Kidney capillary endothelial cell (primary cell): ENCODE measurements around the gene CPM.
"Not testable (repeated sequence)": the region's sequence is repeated elsewhere in the genome, so short reads cannot be mapped to it uniquely, and the experiment has no call there.

ENCODE experiments used
- DNase-seq: peaks from one replicate; pipeline ENCODE4 v3.0.0-alpha.2; 2018; ENCODE audit warnings: low spot score

Gene CPM

DNA sequence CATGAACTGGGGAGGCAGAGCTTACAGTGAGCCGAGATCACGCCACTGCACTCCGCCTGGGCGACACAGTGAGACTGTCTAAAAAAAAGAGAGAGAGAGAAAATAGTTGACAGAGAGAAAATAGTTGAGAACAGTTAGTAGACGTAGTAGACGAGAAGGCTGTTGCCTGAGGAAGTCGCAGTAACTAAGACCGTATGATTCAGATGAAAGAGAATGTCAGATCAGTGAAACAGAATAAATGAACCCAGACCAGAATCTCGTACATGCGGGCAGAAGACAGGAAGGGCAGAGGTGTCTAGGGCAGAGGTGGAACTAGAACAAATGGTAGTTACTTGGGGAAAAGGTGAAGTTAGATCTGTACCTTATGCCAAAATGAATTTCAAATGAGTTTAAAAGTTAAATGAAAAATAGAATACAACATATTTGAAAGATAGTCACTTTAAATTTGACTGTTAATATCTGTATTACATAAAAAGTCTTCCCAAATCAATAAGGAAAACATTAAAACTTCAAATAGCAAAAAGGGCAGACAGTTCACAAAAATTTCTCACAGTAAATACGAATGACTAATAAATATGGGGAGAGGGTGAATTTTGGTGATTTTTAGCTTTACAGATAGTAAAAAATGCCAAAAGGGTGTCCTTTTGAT, 107.3 kb downstream of the CPM start:
- no peak for DNase-seq

- no peak for DNase-seq
These were observed 108.2 kb downstream of the CPM start for GRCh38 chr12:68824597-68825250.

GRCh38 chr12:68824131-68824530, 108.8 kb downstream of the CPM start:
- DNase-seq: no peak

DNA sequence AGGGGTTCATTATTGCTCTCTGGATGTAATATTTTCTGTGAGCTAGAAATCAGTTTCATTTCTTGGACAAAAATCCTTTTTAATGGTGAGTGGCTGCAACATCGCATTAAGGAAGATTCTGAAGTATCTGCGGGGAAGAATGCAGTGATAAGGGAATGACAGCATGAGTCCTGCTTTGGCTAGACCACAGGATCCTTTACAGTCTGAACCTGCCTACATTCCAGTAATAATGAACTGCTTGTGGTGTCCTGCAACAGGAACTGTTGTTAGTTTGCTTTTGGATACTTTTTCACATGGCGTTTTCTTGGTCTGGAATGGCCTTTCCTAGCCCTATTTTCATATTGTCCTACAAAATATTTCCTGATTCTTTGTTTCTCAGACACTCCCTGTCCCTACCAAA, 109.3 kb downstream of the CPM start:
- no peak for DNase-seq

- no peak for DNase-seq
These were observed 111.4 kb downstream of the CPM start for GRCh38 chr12:68821357-68822188.

DNA sequence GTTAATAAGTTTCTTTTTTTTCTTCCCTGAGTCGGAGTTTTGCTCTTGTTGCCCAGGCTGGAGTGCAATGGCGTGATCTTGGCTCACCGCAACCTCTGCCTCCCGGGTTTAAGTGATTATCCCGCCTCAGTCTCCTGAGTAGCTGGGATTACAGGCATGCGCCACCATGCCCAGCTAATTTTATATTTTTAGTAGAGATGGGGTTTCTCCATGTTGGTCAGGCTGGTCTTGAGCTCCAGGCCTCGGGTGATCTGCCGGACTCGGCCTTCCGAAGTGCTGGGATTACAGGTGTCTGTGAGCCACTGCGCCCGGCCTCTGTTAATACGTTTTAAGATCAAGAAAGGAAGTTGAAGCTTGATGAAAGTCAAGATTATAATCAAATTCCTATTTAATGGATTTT, 113.5 kb downstream of the CPM start:
- DNase-seq: not testable (repeated sequence)

DNA sequence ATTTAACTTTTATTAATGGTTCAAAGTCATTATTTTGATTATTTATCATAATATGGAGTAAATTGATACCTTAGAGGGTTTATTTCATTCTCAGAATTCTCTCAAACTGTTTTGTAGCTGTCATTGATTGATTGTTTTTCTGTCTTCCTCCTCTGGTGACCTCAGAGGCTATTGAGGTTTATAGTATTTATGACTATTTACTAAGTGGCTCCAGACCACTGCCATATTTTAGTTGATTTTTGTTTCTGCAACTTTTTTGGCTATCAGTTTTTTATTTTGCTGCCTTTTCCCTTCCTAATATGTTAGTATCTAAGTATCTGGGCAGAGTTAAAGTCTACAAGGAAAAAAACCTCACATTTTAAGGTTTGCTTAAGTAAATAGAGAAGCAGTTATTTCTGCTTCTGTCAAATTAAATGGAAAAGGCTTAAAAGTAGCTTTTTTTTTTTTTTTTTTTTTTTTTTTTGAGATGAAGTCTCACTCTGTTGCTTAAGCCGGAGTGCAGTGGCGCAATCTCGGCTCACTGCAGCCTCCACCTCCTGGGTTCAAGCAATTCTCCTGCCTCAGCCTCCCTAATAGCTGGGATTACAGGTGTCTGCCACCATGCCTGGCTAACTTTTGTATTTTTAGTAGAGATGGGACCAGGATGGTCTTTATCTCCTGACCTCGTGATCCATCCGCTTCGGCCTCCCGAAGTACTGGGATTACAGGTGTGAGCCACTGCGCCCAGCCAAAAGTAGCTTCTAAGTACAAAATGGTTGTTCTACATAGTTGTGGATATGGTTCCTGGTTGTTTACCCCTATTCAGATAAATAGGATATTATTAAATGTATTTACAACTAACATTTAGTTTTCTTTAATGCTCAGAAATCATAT, 116.8 kb downstream of the CPM start:
- DNase-seq: no peak

GRCh38 chr12:68815232-68815927, 117.6 kb downstream of the CPM start:
- DNase-seq: no peak

- no peak for DNase-seq
These were observed 118.3 kb downstream of the CPM start for GRCh38 chr12:68814490-68815231.

DNA sequence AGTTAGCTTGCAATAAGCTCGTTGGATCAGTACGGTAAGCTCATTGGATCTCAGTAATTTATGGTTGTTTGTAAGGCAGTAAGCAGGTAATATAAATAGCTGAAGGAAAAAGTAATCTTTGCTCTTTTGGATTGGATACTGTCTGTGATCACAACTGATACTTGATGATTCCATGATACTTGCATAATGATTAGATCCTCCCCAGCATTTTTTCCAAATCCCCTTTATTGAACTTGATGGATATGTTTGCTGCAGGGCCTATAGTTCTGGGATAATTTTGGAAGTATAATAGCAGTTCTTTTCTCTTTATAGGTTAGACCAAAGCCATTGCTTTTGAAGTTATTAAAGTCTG, 119.8 kb downstream of the CPM start:
- DNase-seq: no peak

GRCh38 chr12:68812553-68813241, 120.3 kb downstream of the CPM start:
- no peak for DNase-seq

DNA sequence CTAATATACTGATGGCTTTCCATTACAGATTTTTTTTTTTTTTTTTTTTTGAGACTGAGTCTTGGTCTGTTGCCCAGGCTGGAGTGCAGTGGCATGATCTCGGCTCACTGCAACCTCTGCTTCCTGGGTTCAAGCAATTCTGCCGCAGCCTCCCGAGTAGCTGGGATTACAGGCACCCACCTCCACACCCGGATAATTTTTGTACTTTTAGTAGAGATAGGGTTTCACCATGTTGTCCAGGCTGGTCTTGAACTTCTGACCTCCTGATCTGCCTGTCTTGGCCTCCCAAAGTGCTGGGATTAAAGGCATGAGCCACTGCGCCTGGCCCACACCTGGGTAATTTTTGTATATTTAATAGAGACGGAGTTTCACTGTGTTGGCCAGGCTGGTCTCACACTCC, 121.4 kb downstream of the CPM start:
- not testable (repeated sequence) for DNase-seq

DNA sequence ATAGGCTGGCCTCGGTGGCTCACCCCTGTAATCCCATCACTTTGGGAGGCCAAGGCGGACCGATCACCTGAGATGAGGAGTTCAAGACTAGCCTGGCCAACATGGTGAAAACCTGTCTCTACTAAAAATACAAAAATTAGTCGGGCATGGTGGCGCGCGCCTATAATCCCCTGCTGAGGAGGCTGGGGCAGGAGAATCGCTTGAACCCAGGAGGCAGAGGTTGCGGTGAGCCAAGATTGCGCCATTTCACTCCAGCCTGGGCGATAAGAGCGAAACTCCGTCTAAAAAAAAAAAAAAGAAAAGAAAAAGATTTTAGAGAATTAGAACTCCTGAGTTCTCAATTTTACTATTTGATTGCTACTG, 123.0 kb downstream of the CPM start:
- not testable (repeated sequence) for DNase-seq

GRCh38 chr12:68809190-68810026, 123.6 kb downstream of the CPM start:
- no peak for DNase-seq

DNA sequence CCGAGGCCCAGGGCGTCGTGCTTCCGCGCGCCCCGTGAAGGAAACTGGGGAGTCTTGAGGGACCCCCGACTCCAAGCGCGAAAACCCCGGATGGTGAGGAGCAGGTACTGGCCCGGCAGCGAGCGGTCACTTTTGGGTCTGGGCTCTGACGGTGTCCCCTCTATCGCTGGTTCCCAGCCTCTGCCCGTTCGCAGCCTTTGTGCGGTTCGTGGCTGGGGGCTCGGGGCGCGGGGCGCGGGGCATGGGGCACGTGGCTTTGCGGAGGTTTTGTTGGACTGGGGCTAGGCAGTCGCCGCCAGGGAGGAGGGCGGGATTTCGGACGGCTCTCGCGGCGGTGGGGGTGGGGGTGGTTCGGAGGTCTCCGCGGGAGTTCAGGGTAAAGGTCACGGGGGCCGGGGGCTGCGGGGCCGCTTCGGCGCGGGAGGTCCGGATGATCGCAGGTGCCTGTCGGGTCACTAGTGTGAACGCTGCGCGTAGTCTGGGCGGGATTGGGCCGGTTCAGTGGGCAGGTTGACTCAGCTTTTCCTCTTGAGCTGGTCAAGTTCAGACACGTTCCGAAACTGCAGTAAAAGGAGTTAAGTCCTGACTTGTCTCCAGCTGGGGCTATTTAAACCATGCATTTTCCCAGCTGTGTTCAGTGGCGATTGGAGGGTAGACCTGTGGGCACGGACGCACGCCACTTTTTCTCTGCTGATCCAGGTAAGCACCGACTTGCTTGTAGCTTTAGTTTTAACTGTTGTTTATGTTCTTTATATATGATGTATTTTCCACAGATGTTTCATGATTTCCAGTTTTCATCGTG, 124.4 kb downstream of the CPM start:
- DNase-seq: peak; percentile 95

DNA sequence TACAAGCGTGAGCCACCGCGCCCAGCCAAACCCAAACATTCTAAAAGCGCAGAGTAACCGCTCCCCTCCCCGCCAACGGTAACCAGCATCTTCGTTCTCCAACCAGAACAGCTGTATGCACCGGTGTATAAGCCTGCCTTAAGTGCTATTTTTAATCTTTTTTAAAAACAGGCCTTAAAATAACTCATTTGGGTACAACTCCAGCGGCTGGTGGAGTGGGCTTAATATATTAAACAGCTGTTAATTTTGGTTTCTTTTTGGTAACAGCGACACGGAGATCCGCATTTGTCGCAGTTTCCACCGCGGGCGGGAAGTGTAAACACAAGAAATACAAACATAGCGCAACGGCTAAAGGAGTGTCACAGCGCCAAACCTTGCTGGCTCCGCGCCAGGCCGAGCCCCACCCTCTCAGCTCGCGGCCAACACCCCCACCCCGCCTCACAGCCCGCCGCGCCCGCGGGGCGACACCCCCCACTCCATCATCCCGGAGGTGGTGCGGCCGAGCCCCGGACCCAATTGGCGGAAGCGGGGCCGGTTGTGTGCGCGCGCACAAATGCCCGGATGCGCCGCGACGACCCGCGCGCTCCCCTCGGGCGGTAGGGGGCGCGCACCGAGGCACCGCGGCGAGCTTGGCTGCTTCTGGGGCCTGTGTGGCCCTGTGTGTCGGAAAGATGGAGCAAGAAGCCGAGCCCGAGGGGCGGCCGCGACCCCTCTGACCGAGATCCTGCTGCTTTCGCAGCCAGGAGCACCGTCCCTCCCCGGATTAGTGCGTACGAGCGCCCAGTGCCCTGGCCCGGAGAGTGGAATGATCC, 125.2 kb downstream of the CPM start, which contains the start of gene MDM2:
MDM2 (plus strand) TSS at position 602 of the 812 bp plus-strand sequence. CDS start 301 bp downstream, outside the sequence.
- DNase-seq: peak; percentile 92

DNA sequence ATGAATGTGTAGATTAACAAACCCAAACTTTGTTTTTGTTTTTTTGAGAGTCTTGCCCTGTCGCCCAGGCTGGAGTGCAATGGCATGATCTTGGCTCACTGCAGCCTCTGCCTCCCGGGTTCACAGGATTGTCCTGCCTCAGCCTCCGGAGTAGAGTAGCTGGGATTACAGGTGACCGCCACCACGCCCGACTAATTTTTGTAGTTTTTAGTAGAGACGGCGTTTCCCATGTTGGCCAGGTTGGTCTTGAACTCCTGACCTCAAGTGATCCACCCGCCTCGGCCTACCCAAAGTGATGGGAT, 125.7 kb downstream of the CPM start:
- DNase-seq: not testable (repeated sequence)
